Jurkat, Clone E6-1 (cell line): ENCODE measurements around the gene PDGFB.

Source experiments
- DNase-seq: peaks from one replicate; pipeline ENCODE4 v3.0.0-alpha.2; 2011; ENCODE audit warnings: low read depth, low spot score
- H3K4me3 ChIP-seq: 2 replicates; pipeline ENCODE4 v1.5.1; 2011; ENCODE audit warnings: mild to moderate bottlenecking, low read length, control low read depth, moderate library complexity

The PDGFB gene

DNA sequence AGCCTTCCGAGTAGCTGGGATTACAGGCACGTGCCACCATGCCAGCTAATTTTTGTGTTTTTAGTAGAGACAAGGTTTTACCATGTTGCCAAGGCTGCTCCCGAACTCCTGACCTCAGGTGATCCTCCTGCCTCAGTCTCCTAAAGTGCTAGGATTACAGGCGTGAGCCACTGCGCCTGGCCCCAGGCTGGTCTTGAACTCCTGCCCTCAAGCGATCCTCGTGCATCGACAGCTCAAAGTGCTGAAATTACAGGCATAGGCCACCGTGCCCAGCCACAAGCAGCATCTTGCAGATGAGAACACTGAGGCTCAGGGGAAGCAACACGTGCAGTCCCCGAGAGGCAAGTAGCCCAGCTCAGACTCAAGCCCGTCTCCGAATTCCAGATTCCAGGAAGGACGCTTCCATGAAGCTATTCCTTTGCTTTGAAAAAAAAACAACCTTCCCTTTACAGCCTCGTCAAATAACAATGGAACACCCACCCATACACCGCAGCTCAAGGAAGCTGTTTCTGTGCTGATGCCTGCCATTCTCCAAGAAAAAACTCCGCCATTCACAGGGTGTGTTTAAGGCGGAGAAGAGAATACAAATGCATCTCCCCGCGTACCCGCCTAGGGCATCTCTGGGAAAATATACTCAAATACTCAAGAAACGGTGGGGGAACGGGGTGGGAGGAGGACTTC lies 34.5 kb upstream of the PDGFB start:
- DNase-seq: no peak
- H3K4me3 ChIP-seq: no peak overlapping the region

DNA sequence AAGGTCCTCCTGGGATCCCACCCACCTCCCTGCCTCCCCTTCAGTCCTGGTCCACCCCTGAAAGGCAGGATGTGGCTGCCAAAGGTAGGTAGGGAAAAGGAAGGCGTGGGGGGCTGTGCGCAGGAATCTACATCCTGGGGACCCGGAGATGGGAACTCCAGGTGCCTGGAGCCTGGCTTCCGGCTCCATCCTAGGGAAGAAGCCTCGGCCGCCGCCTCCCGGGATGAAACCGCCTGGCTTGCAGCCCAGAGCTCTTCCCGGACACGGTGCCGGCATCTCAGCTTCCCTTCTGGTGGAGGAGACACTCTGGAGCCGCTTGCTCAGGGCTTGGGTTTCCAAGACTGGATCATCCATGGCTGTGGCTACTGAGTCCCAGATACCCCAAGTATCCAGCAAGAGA lies 33.3 kb upstream of the PDGFB start:
- no peak for DNase-seq
- no peak overlapping the region for H3K4me3 ChIP-seq

DNA sequence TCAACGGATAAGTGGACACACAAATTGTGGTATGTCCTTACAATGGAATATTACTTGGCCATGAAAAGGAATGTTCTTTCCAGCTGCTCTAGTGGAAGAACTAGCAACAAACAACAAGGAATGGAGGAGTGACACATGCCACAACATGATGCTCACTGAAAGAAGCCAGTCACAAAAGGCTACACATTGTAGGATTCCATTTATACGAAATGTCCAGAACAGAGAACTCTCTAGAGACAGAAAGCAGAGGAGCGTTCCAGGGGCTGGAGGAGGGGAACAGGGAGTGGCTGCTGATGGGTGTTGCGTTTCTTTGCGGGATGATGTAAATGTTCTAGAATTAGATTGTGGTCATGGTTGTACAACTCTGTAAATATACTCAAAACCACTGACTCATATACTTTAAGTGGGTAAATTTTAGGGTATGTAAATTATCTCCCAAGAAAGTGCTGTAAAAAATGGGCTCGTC lies 32.4 kb upstream of the PDGFB start:
- no peak for DNase-seq
- no peak overlapping the region for H3K4me3 ChIP-seq

DNA sequence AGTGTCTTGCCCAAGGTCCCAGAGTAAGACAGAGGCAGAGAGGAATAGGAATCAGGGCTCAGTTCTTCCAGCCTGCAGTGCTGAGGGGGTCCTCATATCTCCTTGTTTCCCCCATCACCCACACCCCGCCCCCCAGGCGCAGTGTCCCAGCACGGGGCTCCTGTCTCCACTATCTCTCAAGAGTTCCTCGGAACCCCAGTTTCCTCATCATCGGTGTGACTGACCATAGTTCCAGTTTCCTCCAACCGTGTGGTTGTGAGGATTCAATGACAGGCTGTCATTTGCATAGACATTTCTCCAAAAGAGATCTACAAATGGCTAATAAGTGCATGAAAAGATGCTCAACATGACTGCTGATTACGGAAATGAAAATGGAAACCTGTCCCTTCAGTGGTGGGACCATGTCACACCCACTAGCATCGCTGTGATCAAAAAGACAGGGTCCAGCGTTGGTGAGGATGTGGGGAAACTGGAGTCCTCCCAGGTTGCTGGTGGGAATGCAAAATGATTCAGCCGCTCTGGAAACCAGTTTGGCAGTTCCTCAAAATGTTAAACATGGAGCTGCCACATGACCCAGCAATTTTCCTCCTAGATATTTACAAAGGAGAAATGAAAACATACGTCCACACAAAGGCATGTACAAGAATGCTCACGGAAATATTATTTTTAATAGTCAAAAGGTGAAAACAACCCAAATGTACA lies 31.8 kb upstream of the PDGFB start:
- no peak for DNase-seq
- H3K4me3 ChIP-seq: no peak overlapping the region

DNA sequence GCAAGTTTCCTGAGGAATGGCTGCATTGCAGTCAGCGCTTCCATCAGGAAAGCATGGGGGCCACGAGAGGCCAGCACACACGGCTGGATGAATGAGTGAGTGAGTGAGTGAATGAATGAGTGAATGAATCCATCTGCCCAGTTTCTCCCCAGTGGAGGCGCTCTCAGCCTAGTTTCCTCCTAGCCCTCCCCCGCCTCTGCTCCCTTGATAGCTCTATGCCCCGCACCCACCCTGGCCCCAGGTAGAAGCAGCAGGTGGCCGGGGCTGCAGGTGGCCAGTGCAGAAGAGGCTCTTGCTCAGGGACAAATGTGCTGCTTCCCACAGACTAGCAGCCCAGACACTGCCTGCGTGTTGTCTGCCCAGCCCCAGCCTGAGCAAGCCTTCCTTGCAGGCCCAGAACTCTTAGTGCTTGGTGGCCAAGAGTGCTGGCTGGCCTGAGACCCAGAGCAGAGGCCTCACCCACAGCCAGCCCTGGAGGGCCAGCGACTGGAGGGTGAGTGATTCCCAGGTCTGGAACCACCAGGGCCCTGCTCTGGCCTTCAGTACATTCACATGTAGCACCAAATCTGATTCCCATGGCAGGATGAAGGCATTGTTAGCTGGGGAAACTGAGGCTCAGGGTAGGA lies 31.1 kb upstream of the PDGFB start:
- H3K4me3 ChIP-seq: no peak overlapping the region
- no peak for DNase-seq

DNA sequence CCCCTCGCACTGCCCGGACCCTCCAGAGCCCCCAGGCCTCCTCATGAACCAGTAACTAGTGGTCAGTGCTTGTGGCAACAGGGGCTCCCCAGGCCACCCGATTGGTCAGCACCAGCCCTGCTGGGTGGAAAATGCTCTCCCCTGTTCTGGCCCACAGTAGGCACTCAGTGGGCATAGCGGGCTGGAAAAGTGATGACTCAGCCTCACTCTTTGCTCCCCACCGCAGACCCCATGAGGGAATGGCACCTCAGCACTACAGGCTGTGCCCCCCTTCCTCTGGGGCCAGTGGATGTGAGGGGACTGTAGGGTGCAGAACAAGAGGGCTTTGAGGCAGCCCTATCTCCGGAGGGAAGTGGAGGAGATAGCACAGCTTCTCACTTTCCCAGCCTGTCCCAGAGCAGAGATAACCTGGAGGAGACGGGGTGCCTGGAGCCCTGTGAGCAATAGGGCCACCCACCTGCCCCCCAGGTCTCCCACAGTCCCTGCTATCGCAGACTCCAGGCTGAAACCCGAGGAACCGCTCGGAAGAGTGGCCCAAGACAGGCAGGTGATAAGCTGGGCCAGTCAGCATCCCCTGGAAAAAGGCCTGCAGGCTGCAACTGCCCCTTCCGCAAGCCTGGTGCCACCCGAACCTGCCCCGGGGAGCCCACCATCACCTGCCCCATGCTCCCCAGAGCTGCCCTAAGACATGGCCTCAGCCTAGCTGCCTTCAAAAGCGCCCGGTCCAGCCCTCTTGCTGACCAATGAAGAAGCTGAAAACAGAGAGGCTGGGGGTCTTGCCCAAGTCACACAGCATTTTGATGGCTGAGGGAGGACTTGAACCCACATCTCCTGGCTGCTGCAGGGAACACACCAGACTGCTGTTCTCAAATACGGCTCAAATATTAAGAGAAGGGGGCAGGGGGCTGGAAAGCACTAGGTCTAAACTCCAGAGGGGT lies 29.4 kb upstream of the PDGFB start:
- no peak overlapping the region for H3K4me3 ChIP-seq
- DNase-seq: no peak

DNA sequence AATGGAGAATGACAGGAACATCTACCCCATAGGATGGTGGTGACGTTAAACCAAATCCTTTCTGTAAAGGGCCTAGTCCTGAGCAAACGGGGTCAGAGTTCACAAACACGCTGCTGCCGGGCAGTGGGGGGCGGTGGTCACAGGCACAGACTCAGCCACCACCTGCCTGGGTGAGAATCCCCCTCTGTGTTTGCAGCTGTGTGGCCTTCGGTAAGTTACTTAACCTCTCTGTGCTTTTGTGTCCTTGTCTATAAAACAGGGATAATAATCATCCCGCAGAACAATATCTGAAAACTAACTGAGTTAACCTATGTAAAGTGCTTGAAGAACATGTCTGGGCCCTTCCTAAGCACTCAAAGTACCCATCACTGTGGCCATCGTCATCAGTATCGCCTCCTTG lies 26.0 kb upstream of the PDGFB start:
- no peak overlapping the region for H3K4me3 ChIP-seq
- DNase-seq: no peak

DNA sequence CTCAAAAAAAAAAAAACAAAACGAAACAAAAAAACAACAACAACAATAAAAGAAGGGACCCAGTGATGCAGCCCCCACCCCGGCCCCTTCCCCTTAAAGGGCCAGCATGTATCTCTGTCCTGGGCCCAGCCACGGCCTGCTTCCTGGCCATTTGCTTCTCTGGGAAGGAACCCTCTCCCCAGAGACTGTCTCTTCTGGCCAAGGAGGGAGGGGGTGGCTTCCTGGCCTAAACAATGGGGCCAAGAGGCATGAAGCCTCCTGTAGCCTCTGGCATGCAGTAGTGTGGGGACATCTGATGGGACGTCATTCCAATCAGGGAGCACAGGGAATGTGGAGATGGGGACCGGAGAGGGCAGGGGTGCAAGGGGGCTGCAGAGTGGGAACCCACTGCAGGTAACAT lies 25.5 kb upstream of the PDGFB start:
- no peak for DNase-seq
- no peak overlapping the region for H3K4me3 ChIP-seq

DNA sequence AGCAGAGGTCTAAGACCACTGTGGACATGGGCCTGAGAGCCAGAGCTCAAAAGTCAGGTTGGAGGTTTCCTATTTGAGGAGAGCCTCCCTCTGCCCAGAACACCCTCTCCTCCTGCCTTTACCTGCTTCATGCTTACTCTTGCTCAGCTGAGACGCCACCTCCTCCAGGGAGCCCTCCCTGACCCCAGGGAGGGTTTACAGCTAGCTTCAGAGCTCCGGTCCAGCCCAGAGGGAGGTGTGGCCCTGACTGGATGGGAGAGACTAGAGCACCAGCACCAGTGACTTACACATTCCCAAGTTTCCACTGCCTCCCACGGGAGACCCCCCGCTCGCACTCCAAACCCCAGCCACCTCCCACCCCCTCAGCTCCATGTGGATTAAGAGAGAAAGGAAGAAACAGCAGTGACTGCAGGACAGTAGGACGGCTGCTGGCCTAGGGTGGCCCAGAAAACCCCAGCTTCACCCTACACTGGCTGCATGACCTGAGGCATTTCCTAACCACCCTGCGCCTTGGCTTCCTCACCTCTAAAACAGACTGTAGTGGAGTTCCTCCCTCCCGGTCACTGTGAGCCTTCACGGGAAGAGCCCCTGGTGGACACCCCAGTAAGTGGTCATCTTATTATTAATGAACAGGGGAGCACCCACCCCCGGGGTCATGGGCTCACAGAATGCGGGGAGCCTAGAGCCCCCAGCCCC lies 24.5 kb upstream of the PDGFB start:
- H3K4me3 ChIP-seq: no peak overlapping the region
- DNase-seq: no peak

DNA sequence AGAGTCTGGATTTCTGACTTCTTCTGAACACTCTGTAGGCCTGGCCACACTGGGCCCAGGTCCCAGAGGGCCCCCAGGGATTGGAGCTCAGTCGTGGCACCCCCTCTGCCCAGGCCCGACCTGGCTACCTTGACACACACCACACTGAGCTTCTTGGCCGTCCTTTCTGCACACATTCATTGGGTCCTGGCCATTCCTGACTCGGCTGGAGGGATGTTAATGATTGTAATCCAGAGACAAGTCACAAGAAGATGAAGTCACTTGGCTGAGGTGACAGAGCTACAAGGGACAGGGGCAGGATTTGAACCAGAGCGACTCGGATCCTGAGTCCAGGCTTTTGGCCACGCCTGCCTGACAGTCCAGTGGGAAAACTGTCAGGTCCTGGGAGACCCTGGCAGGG lies 23.9 kb upstream of the PDGFB start:
- no peak overlapping the region for H3K4me3 ChIP-seq
- no peak for DNase-seq

DNA sequence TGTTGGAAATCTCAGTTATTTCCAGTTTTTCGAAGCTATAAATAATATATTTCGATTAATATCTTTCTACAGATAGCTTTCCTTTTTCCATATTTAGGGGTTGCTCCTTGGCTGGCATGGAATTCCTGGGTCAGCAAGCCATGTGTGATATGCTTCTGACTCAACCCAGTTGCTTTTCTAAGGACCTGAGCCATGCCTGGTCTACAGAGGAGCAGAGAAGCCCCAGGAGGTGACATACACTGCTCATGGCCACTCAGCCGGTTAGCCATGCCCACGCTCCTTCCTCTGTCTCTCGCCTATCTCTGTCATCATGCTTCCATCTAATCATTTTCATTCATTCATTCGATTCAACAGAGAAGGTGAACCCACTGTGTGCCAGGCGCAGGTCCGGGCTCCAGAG lies 23.2 kb upstream of the PDGFB start:
- H3K4me3 ChIP-seq: no peak overlapping the region
- DNase-seq: no peak

DNA sequence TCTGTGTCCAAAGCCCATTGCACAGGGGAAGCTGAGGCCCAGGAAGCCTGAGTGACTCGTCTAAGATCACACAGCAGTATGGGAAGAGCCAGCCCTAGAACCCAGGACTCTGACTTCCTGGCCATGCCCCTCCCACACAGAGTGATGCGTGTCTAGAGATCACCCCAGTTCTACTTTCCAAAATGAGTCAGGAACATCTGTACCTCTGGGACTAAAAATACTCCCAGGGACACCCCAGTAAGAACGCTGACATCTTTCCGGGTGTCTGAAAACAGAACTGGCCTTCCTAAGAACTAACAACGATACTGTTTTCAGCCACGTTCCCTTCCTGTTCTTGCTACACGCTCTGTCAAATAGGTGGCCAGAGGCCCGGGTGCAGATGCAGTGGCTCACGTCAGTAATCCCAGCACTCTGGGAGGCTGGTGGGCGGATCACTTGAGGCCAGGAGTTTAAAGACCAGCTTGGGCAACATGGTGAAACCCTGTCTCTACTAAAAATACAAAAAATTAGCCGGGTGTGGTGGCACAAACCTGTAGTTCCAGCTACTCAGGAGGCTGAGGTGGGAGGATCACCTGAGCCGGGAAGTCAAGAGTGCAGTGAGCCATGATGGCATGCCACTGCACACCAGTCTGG lies 21.7 kb upstream of the PDGFB start:
- no peak overlapping the region for H3K4me3 ChIP-seq
- DNase-seq: no peak

DNA sequence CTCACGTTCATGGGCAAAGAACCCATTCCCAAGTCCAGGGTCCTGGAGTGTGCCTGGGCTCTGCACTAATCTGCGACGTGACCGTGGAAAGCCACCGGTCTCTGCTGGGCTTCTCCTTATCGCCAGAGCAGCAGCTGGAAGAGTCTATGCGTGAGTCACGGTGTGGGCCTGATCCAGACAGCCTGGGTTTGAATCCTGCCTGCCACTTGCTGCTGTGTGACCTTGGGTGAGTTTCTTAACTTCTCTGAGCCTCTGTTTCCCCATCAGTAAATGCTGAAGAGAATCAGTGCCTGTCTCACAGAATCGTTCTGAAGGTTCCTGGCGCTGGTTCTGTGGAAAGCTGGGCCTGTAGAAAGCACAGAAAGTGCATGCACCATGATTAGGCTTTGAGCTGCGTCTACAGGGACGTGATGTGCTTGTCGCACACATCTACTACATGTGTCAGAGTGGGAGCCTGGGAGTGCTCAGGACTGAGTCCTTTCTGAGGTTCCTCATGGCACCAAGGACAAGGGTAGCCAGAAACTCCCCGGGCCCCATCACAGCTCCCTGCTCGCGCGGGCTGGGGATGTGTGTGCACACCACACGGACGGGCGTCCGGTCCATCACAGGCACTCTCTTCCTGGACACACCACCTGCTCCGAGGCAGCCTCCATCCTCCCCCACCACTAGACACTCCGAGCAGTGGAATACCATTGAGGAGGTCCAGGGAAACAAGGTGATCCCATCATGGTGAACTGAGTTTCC lies 20.5 kb upstream of the PDGFB start:
- DNase-seq: no peak
- no peak overlapping the region for H3K4me3 ChIP-seq

DNA sequence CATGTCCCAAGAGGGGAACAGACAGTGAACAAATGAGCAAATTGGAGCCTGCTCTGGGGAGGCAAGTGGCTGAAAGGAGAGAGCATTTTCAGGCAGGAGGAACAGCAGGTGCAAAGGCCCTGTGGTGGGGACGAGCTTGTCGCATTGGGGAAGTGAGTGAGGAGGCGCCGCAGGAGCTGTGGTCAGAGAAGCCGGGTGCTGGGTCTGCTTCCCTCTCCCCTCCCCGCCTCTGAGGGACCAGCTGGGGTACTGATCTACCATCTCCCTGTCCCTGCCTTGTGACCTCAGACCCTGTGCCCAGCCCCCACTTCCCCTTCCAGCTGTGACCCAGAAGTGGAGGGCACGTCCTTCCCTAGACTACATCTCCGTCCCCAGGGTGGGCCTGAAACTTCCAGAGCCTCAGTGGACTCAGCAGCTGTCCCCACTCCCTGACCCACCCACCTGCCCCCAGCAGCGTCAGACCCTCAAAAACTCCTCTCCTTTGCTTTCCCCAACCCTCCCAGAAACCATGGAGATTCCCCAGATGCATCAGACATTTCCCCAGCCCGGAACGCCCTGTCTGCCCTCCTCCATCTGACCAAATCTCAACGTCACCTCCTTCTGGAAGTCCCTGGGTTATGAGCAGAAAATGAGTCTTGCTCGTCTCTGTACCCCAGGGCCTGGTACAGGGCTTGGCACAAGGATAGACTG lies 19.7 kb upstream of the PDGFB start:
- DNase-seq: no peak
- H3K4me3 ChIP-seq: no peak overlapping the region

DNA sequence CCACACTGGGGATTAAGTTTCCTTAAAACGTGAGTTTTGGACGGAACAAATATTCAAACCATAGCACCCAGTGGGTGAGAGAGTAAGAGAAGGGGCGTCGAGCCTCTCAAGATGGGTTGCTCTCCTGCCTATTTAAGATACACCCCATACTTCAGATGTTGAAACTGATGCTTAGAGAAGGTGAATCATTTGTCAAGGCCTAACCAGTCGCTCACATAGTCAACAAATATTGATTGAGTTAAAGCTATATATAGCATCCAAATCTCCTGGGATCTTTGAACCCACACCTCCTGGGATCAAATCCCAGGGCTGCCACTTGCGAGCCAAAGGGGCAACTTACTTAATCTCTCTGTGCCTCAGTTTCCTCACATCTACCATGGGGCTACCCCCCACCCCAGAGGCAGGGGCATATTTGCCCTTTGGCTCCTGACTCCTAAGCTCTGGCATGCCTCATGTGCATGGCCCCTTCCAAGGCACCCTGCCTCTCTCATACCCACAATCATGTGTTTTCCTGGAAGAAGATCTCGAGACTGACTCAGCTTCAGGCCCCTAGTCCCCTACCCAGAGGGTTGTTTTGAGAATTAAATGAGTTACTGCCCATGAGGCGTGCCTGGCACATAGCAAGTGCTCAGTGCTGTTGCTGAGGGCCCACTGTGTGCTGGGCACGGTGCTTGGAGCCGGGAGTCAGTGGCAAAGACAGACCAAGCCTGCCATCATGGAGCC lies 19.0 kb upstream of the PDGFB start:
- DNase-seq: no peak
- H3K4me3 ChIP-seq: no peak overlapping the region

DNA sequence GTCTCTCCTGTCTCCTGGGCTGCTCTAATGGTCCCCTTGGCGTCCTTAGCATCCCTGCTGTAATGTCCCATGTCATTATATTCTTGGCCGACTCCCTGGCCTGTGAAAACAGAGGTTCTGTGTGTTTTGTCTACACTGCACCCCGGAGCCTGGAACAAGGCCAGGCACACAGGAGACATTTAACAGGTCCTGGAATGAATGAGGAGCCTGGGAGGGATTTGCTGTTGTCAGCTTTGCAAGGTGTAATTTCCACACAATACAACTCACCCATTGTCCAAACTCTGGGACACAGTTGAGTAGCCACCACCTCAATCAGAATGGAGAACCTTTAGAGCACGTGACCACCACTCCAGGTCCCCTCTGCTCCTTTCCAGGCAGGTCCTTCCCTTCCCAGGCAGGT lies 14.9 kb upstream of the PDGFB start:
- H3K4me3 ChIP-seq: no peak overlapping the region
- DNase-seq: no peak
